Measurements from ENCODE around the gene PREB. TPM values are rescaled to one million over a fixed set of nuclear protein-coding genes. Genes with fewer than 3 reads are reported as not detected.

PREB gene
- total and polyA plus RNA-seq, 3 experiments from 2014 or later = 68.6 to 80.6 (median 79.5) TPM

- Mint-ChIP-seq H3K27me3 (peaks cover 13 to 25% of the 10 kb centered on the region in 2 donors), H3K27ac (no peak overlapping the region), H3K9me3 (no peaks in the 10 kb centered on the region), H3K36me3 (no peaks in the 10 kb centered on the region), H3K4me1 (no peaks in the 10 kb centered on the region), H3K4me3 (no peak overlapping the region)
- CTCF ChIA-PET = interaction anchor here (1.2 kb wide), 1 partner anchor 20 kb away, joined by 4 read pairs; no protein-coding TSS in a partner anchor
- Histone ChIP-seq H3K27me3 (ENCODE audit: insufficient read depth, low read length, poor library complexity, severe bottlenecking) (no peaks in the 10 kb centered on the region), H3K4me3 (ENCODE audit: low read length) (no peak overlapping the region), H3K27ac (ENCODE audit: low read depth, low read length) (no peak overlapping the region), H3K9me3 (ENCODE audit: low read length) (no peaks in the 10 kb centered on the region), H3K36me3 (ENCODE audit: insufficient read depth, low read length) (no peaks in the 10 kb centered on the region), H3K4me1 (ENCODE audit: insufficient read depth, low read length) (no peaks in the 10 kb centered on the region)
- no peak for DNase-seq
- POLR2A ChIA-PET = no interaction called here
Measured at GRCh38 chr2:27149570-27150405, 15.4 kb upstream of the PREB start.

GRCh38 chr2:27148801-27149439 lies 14.5 kb upstream of the PREB start, which contains the start of gene TCF23:
Gene TCF23 (plus strand): TSS chr2:27149004. CDS start chr2:27149134, 130 bp downstream.
- H3K27ac ChIP-seq (ENCODE audit: low read depth, low read length) = no peak within 1 kb of the TSS
- H3K4me3 Mint-ChIP-seq = no peak within 1 kb of the TSS
- ChIA-PET CTCF (interaction anchor here (1.2 kb wide), 1 partner anchor 21 kb away, joined by 4 read pairs; no protein-coding TSS in a partner anchor), POLR2A (no interaction called here)
- DNase-seq = no peak
- no peaks in the 10 kb centered on the region for H3K9me3 Mint-ChIP-seq
- H3K4me1 Mint-ChIP-seq = no peaks in the 10 kb centered on the region
- H3K27me3 Mint-ChIP-seq = peaks cover 9 to 25% of the 10 kb centered on the region in 2 donors
- no peaks in the 10 kb centered on the region for H3K4me1 ChIP-seq (ENCODE audit: insufficient read depth, low read length)
- peak within 1 kb of the TSS in 2 of 8 donors; percentile 4 to 33 for H3K27ac Mint-ChIP-seq
- no peaks in the 10 kb centered on the region for H3K36me3 Mint-ChIP-seq
- H3K9me3 ChIP-seq (ENCODE audit: low read length) = no peaks in the 10 kb centered on the region
- H3K36me3 ChIP-seq (ENCODE audit: insufficient read depth, low read length) = no peaks in the 10 kb centered on the region
- H3K4me3 ChIP-seq (ENCODE audit: low read length) = no peak within 1 kb of the TSS
- no peaks in the 10 kb centered on the region for H3K27me3 ChIP-seq (ENCODE audit: insufficient read depth, low read length, poor library complexity, severe bottlenecking)

DNA sequence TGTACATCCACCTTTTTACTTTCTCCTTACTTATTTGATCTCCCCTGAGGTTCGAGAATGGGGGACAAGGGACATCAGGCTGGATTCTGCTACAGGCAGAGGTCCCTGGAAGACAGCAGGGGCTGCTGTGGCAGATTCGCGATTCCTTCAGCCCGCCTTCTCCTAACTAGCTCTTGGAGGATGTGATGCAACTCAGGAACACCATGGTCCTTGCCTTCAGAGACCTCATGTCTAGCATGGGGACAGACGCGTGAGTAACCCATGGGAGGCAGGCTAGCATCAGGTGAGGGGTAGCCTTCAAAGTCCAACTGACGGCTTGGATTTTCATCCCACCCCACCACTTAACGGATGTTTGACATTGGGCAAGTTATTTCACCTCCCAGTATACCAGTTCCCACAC lies 13.5 kb upstream of the PREB start:
- no peaks in the 10 kb centered on the region for H3K4me1 ChIP-seq (ENCODE audit: insufficient read depth, low read length)
- H3K36me3 Mint-ChIP-seq = peaks cover 0 to 3% (median 0%) of the 10 kb centered on the region in 3 donors
- peaks cover 0 to 4% (median 3%) of the 10 kb centered on the region in 5 donors for H3K9me3 Mint-ChIP-seq
- ChIA-PET CTCF (no interaction called here), POLR2A (no interaction called here)
- no peaks in the 10 kb centered on the region for H3K27me3 ChIP-seq (ENCODE audit: insufficient read depth, low read length, poor library complexity, severe bottlenecking)
- H3K27ac ChIP-seq (ENCODE audit: low read depth, low read length) = no peak overlapping the region
- no peak overlapping the region for H3K4me3 ChIP-seq (ENCODE audit: low read length)
- no peaks in the 10 kb centered on the region for H3K36me3 ChIP-seq (ENCODE audit: insufficient read depth, low read length)
- peak overlapping the region in 1 of 8 donors; percentile 33 for H3K27ac Mint-ChIP-seq
- H3K4me1 Mint-ChIP-seq = no peaks in the 10 kb centered on the region
- H3K27me3 Mint-ChIP-seq = peaks cover 10 to 21% of the 10 kb centered on the region in 2 donors
- DNase-seq = no peak
- H3K9me3 ChIP-seq (ENCODE audit: low read length) = no peaks in the 10 kb centered on the region
- no peak overlapping the region for H3K4me3 Mint-ChIP-seq

- no peaks in the 10 kb centered on the region for H3K4me1 ChIP-seq (ENCODE audit: insufficient read depth, low read length)
- peaks cover 0 to 4% (median 4%) of the 10 kb centered on the region in 5 donors for H3K9me3 Mint-ChIP-seq
- CTCF ChIA-PET = no interaction called here
Measured at GRCh38 chr2:27145682-27146081, 11.2 kb upstream of the PREB start.

GRCh38 chr2:27143285-27143684 lies 8.8 kb upstream of the PREB start:
- H3K4me1 ChIP-seq (ENCODE audit: insufficient read depth, low read length) = no peaks in the 10 kb centered on the region
- no peaks in the 10 kb centered on the region for H3K27me3 ChIP-seq (ENCODE audit: insufficient read depth, low read length, poor library complexity, severe bottlenecking)
- ChIA-PET CTCF (interaction anchor here (0.7 kb wide), 1 partner anchor 56 kb away, joined by 3 read pairs; the partner anchor contains the start of gene KHK), POLR2A (no interaction called here)
- Mint-ChIP-seq H3K27me3 (peaks cover 10 to 13% of the 10 kb centered on the region in 2 donors), H3K4me1 (no peaks in the 10 kb centered on the region), H3K4me3 (no peak overlapping the region), H3K9me3 (peaks cover 0 to 4% (median 4%) of the 10 kb centered on the region in 5 donors), H3K27ac (no peak overlapping the region), H3K36me3 (peaks cover 0 to 5% (median 0%) of the 10 kb centered on the region in 3 donors)
- H3K9me3 ChIP-seq (ENCODE audit: low read length) = no peaks in the 10 kb centered on the region
- DNase-seq = no peak
- no peak overlapping the region for H3K4me3 ChIP-seq (ENCODE audit: low read length)
- H3K27ac ChIP-seq (ENCODE audit: low read depth, low read length) = no peak overlapping the region
- no peaks in the 10 kb centered on the region for H3K36me3 ChIP-seq (ENCODE audit: insufficient read depth, low read length)

More at GRCh38 chr2:27145682-27146081, 11.2 kb upstream of the PREB start:
- peaks cover 10 to 17% of the 10 kb centered on the region in 2 donors for H3K27me3 Mint-ChIP-seq
- no peaks in the 10 kb centered on the region for H3K36me3 ChIP-seq (ENCODE audit: insufficient read depth, low read length)
- no peaks in the 10 kb centered on the region for H3K4me1 Mint-ChIP-seq
- no peaks in the 10 kb centered on the region for H3K27me3 ChIP-seq (ENCODE audit: insufficient read depth, low read length, poor library complexity, severe bottlenecking)
- no peak overlapping the region for H3K4me3 ChIP-seq (ENCODE audit: low read length)
- H3K27ac Mint-ChIP-seq = no peak overlapping the region
- DNase-seq = no peak
- peaks cover 0 to 5% (median 0%) of the 10 kb centered on the region in 3 donors for H3K36me3 Mint-ChIP-seq
- POLR2A ChIA-PET = interaction anchor here (0.7 kb wide), 1 partner anchor 63 kb away, joined by 4 read pairs; no protein-coding TSS in a partner anchor
- no peak overlapping the region for H3K27ac ChIP-seq (ENCODE audit: low read depth, low read length)
- H3K9me3 ChIP-seq (ENCODE audit: low read length) = no peaks in the 10 kb centered on the region
- H3K4me3 Mint-ChIP-seq = no peak overlapping the region

- Histone ChIP-seq H3K4me1 (ENCODE audit: insufficient read depth, low read length) (no peaks in the 10 kb centered on the region), H3K4me3 (ENCODE audit: low read length) (no peak within 1 kb of the TSS), H3K27ac (ENCODE audit: low read depth, low read length) (no peak within 1 kb of the TSS), H3K9me3 (ENCODE audit: low read length) (no peaks in the 10 kb centered on the region), H3K27me3 (ENCODE audit: insufficient read depth, low read length, poor library complexity, severe bottlenecking) (no peaks in the 10 kb centered on the region), H3K36me3 (ENCODE audit: insufficient read depth, low read length) (no peaks in the 10 kb centered on the region)
- POLR2A ChIA-PET = no interaction called here
- Mint-ChIP-seq H3K4me1 (peaks cover 0 to 7% (median 0%) of the 10 kb centered on the region in 3 donors), H3K27me3 (peaks cover 0 to 5% of the 10 kb centered on the region in 2 donors), H3K4me3 (peak within 1 kb of the TSS in 2 of 7 donors; percentile 15 to 32), H3K36me3 (peaks cover 0 to 5% (median 2%) of the 10 kb centered on the region in 3 donors), H3K9me3 (peaks cover 0 to 6% (median 4%) of the 10 kb centered on the region in 5 donors), H3K27ac (peak within 1 kb of the TSS in 2 of 8 donors; percentile 17 to 69)
- CTCF ChIA-PET = no interaction called here
- no peak for DNase-seq
Measured at GRCh38 chr2:27139310-27139709, 4.9 kb upstream of the PREB start, which contains the start of gene PRR30. Gene PRR30 (minus strand): TSS chr2:27139410. CDS start chr2:27138329, 1,081 bp downstream.

DNA sequence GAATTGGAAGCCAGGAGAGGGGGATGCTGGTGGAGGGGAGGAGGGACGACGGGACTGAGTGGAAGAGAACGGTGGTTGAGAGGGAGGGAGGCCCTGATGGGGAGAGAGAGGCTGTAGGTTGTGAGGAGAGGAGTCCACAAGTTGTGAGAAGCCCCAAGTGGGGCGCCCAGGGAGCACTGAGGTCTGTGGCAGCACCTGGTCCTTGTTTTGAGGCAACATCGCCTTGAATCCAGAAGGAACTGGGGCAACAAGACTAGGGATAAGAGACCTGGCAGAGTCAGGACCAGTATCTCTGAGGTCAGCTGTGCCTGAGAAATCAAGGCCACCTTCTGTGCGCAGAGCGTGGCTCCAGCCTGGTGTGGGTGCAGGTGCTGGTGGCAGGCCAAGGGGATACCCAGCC lies 3.7 kb upstream of the PREB start:
- Mint-ChIP-seq H3K9me3 (peaks cover 0 to 5% (median 2%) of the 10 kb centered on the region in 5 donors), H3K4me3 (peak overlapping the region in 1 of 7 donors; percentile 5), H3K36me3 (peaks cover 0 to 9% (median 4%) of the 10 kb centered on the region in 3 donors), H3K27me3 (peaks cover 0 to 2% of the 10 kb centered on the region in 2 donors), H3K27ac (peak overlapping the region in 1 of 8 donors; percentile 17), H3K4me1 (peaks cover 8 to 16% (median 8%) of the 10 kb centered on the region in 3 donors)
- Histone ChIP-seq H3K27ac (ENCODE audit: low read depth, low read length) (no peak overlapping the region), H3K36me3 (ENCODE audit: insufficient read depth, low read length) (no peaks in the 10 kb centered on the region), H3K4me1 (ENCODE audit: insufficient read depth, low read length) (peaks cover 8% of the 10 kb centered on the region), H3K9me3 (ENCODE audit: low read length) (no peaks in the 10 kb centered on the region), H3K4me3 (ENCODE audit: low read length) (no peak overlapping the region), H3K27me3 (ENCODE audit: insufficient read depth, low read length, poor library complexity, severe bottlenecking) (no peaks in the 10 kb centered on the region)
- CTCF ChIA-PET = no interaction called here
- DNase-seq = no peak
- POLR2A ChIA-PET = no interaction called here

All from CD8-positive, alpha-beta memory T cell (primary cell).